GM18870 (cell line): ENCODE measurements around the gene THRB.
"Not testable (repeated sequence)": the region's sequence is repeated elsewhere in the genome, so short reads cannot be mapped to it uniquely, and the experiment has no call there.

Source experiments
- ATAC-seq: cut with Tn5 transposase; IDR thresholded peaks from one replicate; pipeline ENCODE4 v1.9.1; 2021; ENCODE audit warnings: moderate library complexity; ENCODE audit not compliant: unreplicated experiment

The THRB gene

DNA sequence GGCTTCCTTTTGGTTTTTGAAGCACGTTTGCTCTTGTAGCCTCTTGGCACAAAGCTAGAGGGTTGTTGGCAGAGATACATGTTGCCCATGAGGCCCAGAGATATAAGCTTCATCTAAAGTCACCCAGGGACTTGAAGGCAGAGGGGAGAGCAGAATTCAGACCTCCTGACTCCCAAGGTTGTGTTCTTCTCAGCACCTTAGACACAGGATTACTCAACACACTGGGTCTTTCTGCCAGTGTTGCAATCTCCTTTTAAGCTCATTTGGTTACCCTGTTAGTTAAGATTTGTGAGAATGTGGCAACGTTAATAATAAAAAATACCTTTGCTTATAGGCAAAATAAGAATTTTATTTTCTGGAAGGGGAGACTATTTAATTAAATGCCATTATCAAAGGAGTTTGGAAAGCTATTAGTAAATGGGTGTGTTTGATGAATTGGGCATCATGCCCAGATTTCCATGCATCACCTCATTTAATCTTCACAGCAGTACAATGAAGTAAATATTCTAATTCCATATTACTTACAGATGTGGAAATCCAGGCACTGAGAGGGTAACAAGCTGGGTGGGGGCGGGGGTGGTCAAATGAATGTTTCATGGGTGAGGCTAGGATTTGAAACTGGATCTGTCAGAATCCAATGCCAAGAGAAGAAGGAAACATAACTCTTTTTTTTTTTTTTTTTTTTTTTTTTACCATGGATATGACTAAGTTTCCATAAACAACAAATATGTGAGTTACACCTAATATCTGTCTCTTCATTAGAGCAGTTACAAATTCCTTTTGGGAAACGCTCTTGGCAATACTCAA lies 366.2 kb downstream of the THRB start:
- ATAC-seq: no peak

- no peak for ATAC-seq
These were observed 371.1 kb downstream of the THRB start for GRCh38 chr3:24123596-24123995.

GRCh38 chr3:24120434-24120833 lies 374.2 kb downstream of the THRB start:
- no peak for ATAC-seq

- no peak for ATAC-seq
These were observed 375.3 kb downstream of the THRB start for GRCh38 chr3:24119321-24119751.

GRCh38 chr3:24117508-24117907 lies 377.1 kb downstream of the THRB start:
- no peak for ATAC-seq

DNA sequence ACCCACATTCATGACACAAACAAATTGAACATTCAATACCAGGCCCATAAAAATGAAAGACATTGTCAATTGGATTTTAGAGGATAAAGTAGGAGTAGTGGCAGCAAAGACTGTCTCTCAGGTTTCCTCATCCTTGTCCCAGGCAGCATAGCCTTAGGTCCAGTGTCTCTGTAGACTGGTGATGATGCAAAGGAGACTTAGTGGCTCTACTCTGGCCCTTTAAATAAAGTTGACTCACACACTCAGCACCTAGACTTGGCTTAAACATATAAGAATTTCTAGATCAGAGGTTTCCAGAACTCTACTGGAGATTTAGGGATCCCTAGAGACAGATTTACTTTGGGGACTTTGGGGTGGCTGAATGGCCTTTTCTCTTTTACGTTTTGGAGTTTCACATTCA lies 382.9 kb downstream of the THRB start:
- no peak for ATAC-seq

DNA sequence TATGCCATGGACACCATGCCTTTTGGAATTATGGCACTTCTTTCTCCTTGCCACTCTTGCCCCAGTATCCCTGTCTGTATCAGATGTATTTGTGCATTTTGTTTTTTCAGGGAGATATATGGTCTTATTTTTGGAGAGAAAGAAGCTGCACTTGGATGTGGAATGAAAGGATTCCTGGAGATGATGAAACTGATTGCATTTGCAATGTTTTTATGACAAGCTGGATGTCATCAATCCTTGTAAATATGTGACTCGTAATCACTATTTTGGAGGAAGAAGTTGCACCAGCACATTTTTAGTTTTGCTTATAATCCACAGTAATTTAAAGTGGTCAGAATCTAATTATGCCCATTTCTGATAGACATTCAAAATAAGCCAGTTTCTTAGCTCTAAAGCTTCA lies 384.6 kb downstream of the THRB start:
- ATAC-seq: no peak

DNA sequence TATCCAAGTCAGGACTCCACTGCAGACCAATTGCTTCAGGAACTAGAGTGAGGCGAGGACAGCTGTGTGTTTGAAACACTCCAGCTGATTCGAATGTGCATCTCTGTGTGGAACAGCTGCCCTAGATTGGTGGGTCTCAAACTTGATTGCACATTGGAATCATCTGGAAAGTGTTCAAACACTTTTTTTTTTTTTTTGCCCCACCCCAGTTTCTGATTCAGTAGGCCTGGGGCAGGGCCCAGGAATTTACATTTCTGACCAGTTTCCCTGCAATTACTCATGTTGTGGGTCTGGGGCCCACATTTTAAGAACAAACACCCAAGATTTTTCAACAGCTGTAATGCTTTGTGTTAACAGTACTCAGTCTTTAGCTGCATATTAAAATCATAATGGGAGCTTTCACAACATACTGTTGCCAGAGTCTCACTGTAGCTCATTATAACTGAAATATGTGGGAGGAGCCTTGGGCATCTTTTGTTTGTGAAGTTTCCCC lies 392.9 kb downstream of the THRB start:
- ATAC-seq: no peak

- no peak for ATAC-seq
These were observed 393.8 kb downstream of the THRB start for GRCh38 chr3:24100696-24101402.

DNA sequence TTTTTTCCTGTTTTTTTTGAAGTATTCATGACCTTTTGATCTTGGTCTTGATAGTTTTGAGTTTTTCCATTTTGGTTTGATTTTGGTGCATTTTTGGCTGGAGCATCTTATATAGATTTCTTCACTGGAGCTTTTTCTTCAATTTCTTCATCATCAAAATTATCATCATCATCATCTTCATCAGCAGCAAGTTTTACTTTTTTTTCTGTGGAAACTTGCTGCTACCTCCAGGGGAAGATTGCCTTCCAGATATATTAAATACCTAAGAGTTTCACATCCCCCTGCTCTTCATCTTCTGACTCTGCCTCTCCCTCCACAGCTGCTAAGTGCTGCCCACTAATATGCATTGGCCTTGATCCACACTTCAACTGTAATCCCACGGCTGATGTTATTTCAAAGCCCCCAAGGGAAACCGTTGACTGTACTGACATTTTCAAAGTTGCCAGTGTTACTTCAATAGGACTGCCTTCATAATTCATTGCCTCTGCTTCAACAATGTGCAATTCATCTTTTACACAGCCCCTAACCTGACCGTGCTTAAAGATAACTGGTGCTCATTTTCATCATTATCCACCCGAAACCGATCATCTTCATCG lies 397.9 kb downstream of the THRB start:
- no peak for ATAC-seq

GRCh38 chr3:24096271-24096670 lies 398.4 kb downstream of the THRB start:
- ATAC-seq: no peak

DNA sequence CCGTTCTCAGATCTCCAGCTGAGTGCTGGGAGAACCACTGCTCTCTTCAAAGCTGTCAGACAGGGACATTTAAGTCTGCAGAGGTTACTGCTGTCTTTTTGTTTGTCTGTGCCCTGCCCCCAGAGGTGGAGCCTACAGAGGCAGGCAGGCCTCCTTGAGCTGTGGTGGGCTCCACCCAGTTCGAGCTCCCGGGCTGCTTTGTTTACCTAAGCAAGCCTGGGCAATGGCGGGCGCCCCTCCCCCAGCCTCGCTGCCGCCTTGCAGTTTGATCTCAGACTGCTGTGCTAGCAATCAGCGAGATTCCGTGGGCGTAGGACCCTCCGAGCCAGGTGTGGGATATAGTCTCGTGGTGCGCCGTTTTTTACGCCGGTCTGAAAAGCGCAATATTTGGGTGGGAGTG lies 399.8 kb downstream of the THRB start:
- ATAC-seq: not testable (repeated sequence)

- peak; percentile 69 for ATAC-seq
These were observed 405.9 kb downstream of the THRB start for GRCh38 chr3:24088782-24089181.

- ATAC-seq: no peak
These were observed 407.2 kb downstream of the THRB start for GRCh38 chr3:24087469-24087868.

DNA sequence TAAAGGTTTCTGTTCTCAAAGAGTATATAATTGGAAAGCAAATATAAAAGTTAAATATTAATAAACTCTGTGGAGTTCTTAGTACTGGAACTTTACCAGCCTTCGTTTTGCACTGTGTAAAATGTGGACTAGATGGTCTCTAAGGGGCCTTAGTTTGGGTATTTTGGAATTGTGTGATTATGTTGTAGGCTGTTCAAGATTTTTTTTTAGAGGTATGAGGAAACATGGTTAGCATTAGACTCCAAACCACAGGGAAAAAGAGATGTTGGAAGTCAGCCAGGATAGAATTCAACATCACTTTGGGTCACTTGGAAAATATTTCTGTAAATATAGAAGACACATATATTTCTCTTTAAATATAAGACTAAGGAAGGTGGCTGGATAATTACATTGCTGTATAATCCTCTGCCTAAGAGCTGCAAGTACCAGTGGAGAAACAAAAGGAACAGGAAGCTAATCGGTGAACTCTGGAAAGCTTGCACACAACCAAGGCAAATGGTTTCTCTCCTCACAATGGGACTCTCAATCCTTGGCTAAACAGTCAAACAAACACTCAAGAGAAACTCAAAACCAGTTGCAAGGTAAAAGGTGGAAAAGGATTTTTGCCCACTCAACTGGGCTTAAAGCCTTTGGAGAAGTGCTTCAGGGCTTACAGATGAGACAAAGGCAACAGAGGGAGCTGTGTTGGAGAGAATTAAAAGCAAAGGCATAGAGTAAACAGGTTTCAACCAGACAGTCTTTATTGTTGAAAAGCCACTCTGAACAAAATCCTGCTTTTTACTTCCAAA lies 407.8 kb downstream of the THRB start:
- ATAC-seq: no peak

- no peak for ATAC-seq
These were observed 408.4 kb downstream of the THRB start for GRCh38 chr3:24086206-24086605.

- ATAC-seq: no peak
These were observed 422.5 kb downstream of the THRB start for GRCh38 chr3:24072193-24072592.

- ATAC-seq: no peak
These were observed 425.6 kb downstream of the THRB start for GRCh38 chr3:24069045-24069444.

DNA sequence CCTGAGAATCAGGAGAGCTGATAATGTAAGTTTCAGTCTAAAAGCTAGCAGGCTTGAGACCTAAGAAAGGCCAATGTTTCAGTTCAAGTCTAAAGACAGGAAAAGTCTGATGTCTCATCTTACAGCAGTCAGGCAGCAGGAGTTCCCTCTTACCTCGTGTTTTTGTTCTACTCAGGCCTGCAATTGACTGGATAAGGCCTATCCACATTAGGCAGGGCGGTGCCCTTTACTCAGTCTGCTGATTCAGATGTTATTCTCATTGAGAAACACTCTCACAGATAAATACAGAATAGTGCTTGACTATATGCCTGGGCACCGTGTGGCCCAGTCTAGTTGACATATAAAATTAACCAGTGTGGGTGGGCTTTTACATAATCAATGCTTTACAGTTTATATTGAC lies 427.2 kb downstream of the THRB start:
- no peak for ATAC-seq
